ENCODE data around the gene SCEL. TPM values are rescaled to one million over a fixed set of nuclear protein-coding genes. Genes with fewer than 3 reads are reported as not detected.
"Not testable (repeated sequence)": the region's sequence is repeated elsewhere in the genome, so short reads cannot be mapped to it uniquely, and the experiment has no call there.

The SCEL gene
- total RNA-seq, 2 experiments from 2014 or later: not detected

DNA sequence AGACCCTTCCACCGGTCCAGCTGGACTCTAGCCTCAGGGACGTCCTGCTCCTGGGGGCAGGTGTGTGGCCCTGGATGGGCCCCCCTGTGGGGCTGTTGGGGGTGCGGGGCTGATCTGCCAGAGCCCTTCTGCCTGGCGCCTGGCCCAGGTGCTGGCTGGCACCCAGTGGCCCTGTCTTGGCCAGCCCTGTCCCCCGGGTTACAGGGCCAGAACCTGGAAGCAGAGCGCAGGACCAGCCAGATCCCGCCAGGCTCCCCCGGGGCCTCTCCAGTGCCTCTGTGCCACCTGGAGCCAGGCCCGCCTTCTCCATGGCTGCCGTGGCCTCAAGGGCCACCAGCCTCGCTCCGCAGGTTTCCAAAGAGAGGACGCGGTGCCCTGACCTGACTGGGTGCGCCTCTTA, 127.3 kb downstream of the SCEL start:
- H3K27ac Mint-ChIP-seq; CTCF ChIA-PET; H3K4me1 Mint-ChIP-seq (ENCODE audit: low read depth); H3K36me3 ChIP-seq (ENCODE audit: insufficient read depth, low read length); H3K27me3 ChIP-seq (ENCODE audit: control insufficient read depth in 1 of 2, insufficient read depth in 2 of 2, low read length in 2 of 2); H3K9me3 Mint-ChIP-seq; H3K4me1 ChIP-seq (ENCODE audit: insufficient read depth, low read length); H3K4me3 ChIP-seq (ENCODE audit: low read length); H3K27ac ChIP-seq (ENCODE audit: low read depth in 1 of 2, low read length in 2 of 2); ATAC-seq (ENCODE audit: poor library complexity); intact Hi-C loops (cut with DNase I, micrococcal nuclease); H3K36me3 Mint-ChIP-seq (ENCODE audit: low read depth); DNase-seq; H3K4me3 Mint-ChIP-seq; POLR2A ChIA-PET: not testable (repeated sequence)
- H3K9me3 ChIP-seq (ENCODE audit: control insufficient read depth in 1 of 2, insufficient read depth in 1 of 2, low read length in 2 of 2): peaks cover 0 to 17% of the 10 kb centered on the region in 2 experiments
- peaks cover 17% of the 10 kb centered on the region for H3K27me3 Mint-ChIP-seq

DNA sequence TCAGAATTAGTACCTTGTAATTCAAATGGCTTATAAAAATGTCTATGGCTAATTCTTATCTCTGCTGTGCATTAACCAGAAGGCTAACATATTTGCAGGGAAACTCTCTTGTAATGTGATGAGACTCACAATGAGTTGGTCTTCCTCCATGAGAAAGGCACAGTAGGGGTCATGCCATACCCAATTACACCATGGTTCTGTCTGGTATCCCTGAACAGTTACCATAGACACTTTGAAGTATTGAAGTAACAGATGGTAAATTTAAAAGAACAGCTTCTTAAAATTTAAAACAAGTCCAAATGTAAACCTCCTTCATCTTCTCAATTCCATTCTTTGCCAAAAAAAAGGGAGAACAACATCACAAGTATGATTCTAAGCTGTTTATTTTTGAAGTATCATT, 139.3 kb downstream of the SCEL start:
- no peaks in the 10 kb centered on the region for H3K4me1 Mint-ChIP-seq (ENCODE audit: low read depth)

DNA sequence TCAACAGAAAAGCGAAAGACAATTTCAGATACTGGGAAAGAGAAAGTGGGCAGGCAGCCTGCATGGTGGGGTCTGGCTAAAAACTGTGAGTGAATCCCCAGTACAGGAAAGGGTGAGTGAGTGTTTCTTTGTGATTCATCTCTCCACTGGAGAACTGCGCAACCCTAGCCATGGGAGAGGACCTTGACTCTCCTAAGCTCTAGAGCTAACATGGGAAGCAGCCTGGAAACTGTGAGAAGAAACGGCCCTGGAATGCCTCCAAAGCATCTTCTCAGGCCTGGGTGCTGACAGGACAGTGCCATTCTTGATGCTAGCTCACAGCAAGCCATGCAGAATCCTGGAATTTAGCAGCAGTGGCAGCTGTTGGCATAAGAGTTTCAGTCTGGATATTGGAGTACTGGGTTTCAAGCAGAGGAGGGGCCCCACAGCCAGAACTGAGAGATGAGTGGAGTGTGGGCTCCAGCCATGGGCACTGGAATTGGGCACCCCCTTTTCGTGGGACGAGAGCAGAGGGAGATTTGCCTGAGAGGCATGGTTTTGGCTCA, 143.3 kb downstream of the SCEL start:
- Histone ChIP-seq H3K4me3 (ENCODE audit: low read length) (no peak overlapping the region), H3K27ac (ENCODE audit: low read depth in 1 of 2, low read length in 2 of 2) (no peak overlapping the region), H3K4me1 (ENCODE audit: insufficient read depth, low read length) (no peaks in the 10 kb centered on the region), H3K27me3 (ENCODE audit: control insufficient read depth in 1 of 2, insufficient read depth in 2 of 2, low read length in 2 of 2) (peaks cover 3 to 15% of the 10 kb centered on the region in 2 experiments), H3K36me3 (ENCODE audit: insufficient read depth, low read length) (no peaks in the 10 kb centered on the region), H3K9me3 (ENCODE audit: control insufficient read depth in 1 of 2, insufficient read depth in 1 of 2, low read length in 2 of 2) (peaks cover 0 to 3% of the 10 kb centered on the region in 2 experiments)
- no peaks in the 10 kb centered on the region for H3K36me3 Mint-ChIP-seq (ENCODE audit: low read depth)
- H3K4me1 Mint-ChIP-seq (ENCODE audit: low read depth): no peaks in the 10 kb centered on the region
- TF ChIP-seq, protein P1, sequence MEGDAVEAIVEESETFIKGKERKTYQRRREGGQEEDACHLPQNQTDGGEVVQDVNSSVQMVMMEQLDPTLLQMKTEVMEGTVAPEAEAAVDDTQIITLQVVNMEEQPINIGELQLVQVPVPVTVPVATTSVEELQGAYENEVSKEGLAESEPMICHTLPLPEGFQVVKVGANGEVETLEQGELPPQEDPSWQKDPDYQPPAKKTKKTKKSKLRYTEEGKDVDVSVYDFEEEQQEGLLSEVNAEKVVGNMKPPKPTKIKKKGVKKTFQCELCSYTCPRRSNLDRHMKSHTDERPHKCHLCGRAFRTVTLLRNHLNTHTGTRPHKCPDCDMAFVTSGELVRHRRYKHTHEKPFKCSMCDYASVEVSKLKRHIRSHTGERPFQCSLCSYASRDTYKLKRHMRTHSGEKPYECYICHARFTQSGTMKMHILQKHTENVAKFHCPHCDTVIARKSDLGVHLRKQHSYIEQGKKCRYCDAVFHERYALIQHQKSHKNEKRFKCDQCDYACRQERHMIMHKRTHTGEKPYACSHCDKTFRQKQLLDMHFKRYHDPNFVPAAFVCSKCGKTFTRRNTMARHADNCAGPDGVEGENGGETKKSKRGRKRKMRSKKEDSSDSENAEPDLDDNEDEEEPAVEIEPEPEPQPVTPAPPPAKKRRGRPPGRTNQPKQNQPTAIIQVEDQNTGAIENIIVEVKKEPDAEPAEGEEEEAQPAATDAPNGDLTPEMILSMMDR (IDR thresholded peaks at IDR 0.05): no peak
- no peak overlapping the region for H3K4me3 Mint-ChIP-seq
- ChIA-PET POLR2A (no interaction called here), CTCF (no interaction called here)
- no peak overlapping the region for H3K27ac Mint-ChIP-seq
- no peak for DNase-seq
- intact Hi-C loops (cut with DNase I, micrococcal nuclease): no loop called here
- peaks cover 61% of the 10 kb centered on the region for H3K27me3 Mint-ChIP-seq
- peaks cover 2% of the 10 kb centered on the region for H3K9me3 Mint-ChIP-seq
- ATAC-seq (ENCODE audit: poor library complexity): no peak

More for the DNA sequence above, 139.3 kb downstream of the SCEL start:
- H3K27ac Mint-ChIP-seq: no peak overlapping the region
- ChIA-PET POLR2A (no interaction called here), CTCF (interaction anchor here (0.6 kb wide), 2 partner anchors 59 to 1952 kb away, joined by 3 read pairs; no protein-coding TSS in a partner anchor)
- H3K4me3 Mint-ChIP-seq: no peak overlapping the region
- H3K4me1 ChIP-seq (ENCODE audit: insufficient read depth, low read length): no peaks in the 10 kb centered on the region
- peaks cover 0 to 4% of the 10 kb centered on the region in 2 experiments for H3K9me3 ChIP-seq (ENCODE audit: control insufficient read depth in 1 of 2, insufficient read depth in 1 of 2, low read length in 2 of 2)
- H3K36me3 Mint-ChIP-seq (ENCODE audit: low read depth): no peaks in the 10 kb centered on the region
- TF ChIP-seq, protein P1 (IDR thresholded peaks at IDR 0.05): no peak
- peaks cover 6% of the 10 kb centered on the region for H3K9me3 Mint-ChIP-seq
- H3K27ac ChIP-seq (ENCODE audit: low read depth in 1 of 2, low read length in 2 of 2): no peak overlapping the region
- no peaks in the 10 kb centered on the region for H3K36me3 ChIP-seq (ENCODE audit: insufficient read depth, low read length)
- ATAC-seq (ENCODE audit: poor library complexity) (no peak), DNase-seq (no peak)
- H3K4me3 ChIP-seq (ENCODE audit: low read length): no peak overlapping the region
- peaks cover 88% of the 10 kb centered on the region for H3K27me3 Mint-ChIP-seq
- peaks cover 3 to 18% of the 10 kb centered on the region in 2 experiments for H3K27me3 ChIP-seq (ENCODE audit: control insufficient read depth in 1 of 2, insufficient read depth in 2 of 2, low read length in 2 of 2)
- intact Hi-C loops (cut with DNase I, micrococcal nuclease): no loop called here

DNA sequence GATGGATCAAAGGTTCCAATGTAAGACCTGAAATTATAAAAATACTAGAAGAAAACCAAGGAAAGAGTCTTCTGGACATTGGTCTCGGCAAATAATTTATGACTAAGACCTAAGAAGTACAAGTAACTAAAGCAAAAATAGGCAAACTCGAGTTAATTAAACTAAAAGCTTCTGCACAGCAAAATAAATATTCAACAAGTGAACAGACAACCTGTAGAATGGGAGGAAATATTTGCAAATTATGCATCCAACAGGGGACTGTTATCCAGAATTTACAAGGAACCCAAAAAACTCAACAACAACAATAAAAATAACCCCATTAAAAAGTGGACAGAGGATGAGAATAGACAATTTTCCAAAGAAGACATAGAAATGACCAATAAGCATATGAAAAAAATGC, 152.3 kb downstream of the SCEL start:
- no peak overlapping the region for H3K27ac ChIP-seq (ENCODE audit: low read depth in 1 of 2, low read length in 2 of 2)
- no peaks in the 10 kb centered on the region for H3K9me3 ChIP-seq (ENCODE audit: control insufficient read depth in 1 of 2, insufficient read depth in 1 of 2, low read length in 2 of 2)
- ATAC-seq (ENCODE audit: poor library complexity): no peak
- no peaks in the 10 kb centered on the region for H3K36me3 ChIP-seq (ENCODE audit: insufficient read depth, low read length)
- no peaks in the 10 kb centered on the region for H3K4me1 Mint-ChIP-seq (ENCODE audit: low read depth)
- peaks cover 5% of the 10 kb centered on the region for H3K27me3 Mint-ChIP-seq
- DNase-seq: no peak
- POLR2A ChIA-PET: no interaction called here
- CTCF ChIA-PET: interaction anchor here (1.4 kb wide), 1 partner anchor 9 kb away, joined by 4 read pairs; the partner anchor contains the start of gene SLAIN1
- no peak overlapping the region for H3K4me3 Mint-ChIP-seq
- H3K27ac Mint-ChIP-seq: no peak overlapping the region
- H3K4me3 ChIP-seq (ENCODE audit: low read length): no peak overlapping the region
- no peaks in the 10 kb centered on the region for H3K4me1 ChIP-seq (ENCODE audit: insufficient read depth, low read length)
- TF ChIP-seq, protein P1 (IDR thresholded peaks at IDR 0.05): no peak
- intact Hi-C loops (cut with DNase I, micrococcal nuclease): no loop called here
- H3K9me3 Mint-ChIP-seq: peaks cover 2% of the 10 kb centered on the region
- no peaks in the 10 kb centered on the region for H3K27me3 ChIP-seq (ENCODE audit: control insufficient read depth in 1 of 2, insufficient read depth in 2 of 2, low read length in 2 of 2)
- no peaks in the 10 kb centered on the region for H3K36me3 Mint-ChIP-seq (ENCODE audit: low read depth)

All from CD4-positive, alpha-beta T cell (primary cell).